Middle frontal gyrus (tissue), 1 donor: Measurements from ENCODE around the gene CCDC136.

Experiments used
- DNase-seq: peaks from one replicate; pipeline ENCODE4 v3.0.0-alpha.2; 2015; ENCODE audit warnings: low spot score; ENCODE audit errors: extremely low spot score

Gene CCDC136

GRCh38 chr7:128791121-128791971 is at the start of gene CCDC136:
CCDC136 (plus strand) TSS chr7:128791968; CDS start chr7:128792412, 444 bp downstream.
- no peak for DNase-seq

GRCh38 chr7:128742206-128742605 is 49.6 kb upstream of the CCDC136 start:
- DNase-seq: no peak

GRCh38 chr7:128743112-128743772 is 48.5 kb upstream of the CCDC136 start:
- DNase-seq: no peak

GRCh38 chr7:128744366-128744905 is 47.3 kb upstream of the CCDC136 start:
- no peak for DNase-seq

GRCh38 chr7:128745706-128746105 is 46.1 kb upstream of the CCDC136 start:
- no peak for DNase-seq

- DNase-seq: no peak
Measured at GRCh38 chr7:128747327-128748079, 44.3 kb upstream of the CCDC136 start.

GRCh38 chr7:128752251-128752650 is 39.5 kb upstream of the CCDC136 start:
- DNase-seq: no peak

- no peak for DNase-seq
Measured at GRCh38 chr7:128755075-128755818, 36.5 kb upstream of the CCDC136 start.

GRCh38 chr7:128755819-128756476 is 35.8 kb upstream of the CCDC136 start:
- no peak for DNase-seq

- DNase-seq: no peak
Measured at GRCh38 chr7:128757203-128757602, 34.6 kb upstream of the CCDC136 start.

GRCh38 chr7:128758553-128758952 is 33.2 kb upstream of the CCDC136 start:
- no peak for DNase-seq

- DNase-seq: no peak
Measured at GRCh38 chr7:128759242-128759641, 32.5 kb upstream of the CCDC136 start.

GRCh38 chr7:128763541-128763940 is 28.2 kb upstream of the CCDC136 start:
- no peak for DNase-seq

GRCh38 chr7:128767475-128768110 is 24.2 kb upstream of the CCDC136 start:
- DNase-seq: no peak

- DNase-seq: no peak
Measured at GRCh38 chr7:128770233-128770632, 21.5 kb upstream of the CCDC136 start.

- DNase-seq: no peak
Measured at GRCh38 chr7:128773604-128774003, 18.2 kb upstream of the CCDC136 start.

GRCh38 chr7:128774029-128774689 is 17.6 kb upstream of the CCDC136 start:
- DNase-seq: no peak

GRCh38 chr7:128774921-128775320 is 16.8 kb upstream of the CCDC136 start:
- DNase-seq: no peak

GRCh38 chr7:128775744-128776474 is 15.9 kb upstream of the CCDC136 start, which contains the start of gene OPN1SW:
OPN1SW (minus strand) TSS chr7:128775794; CDS start chr7:128775781, 13 bp downstream.
- DNase-seq: no peak
